ENCODE results near the gene EPHA8. TPM values are rescaled to one million over a fixed set of nuclear protein-coding genes. Genes with fewer than 3 reads are reported as not detected.

The EPHA8 gene
- total RNA-seq, 1 donor from 2014 or later, result not detected

DNA sequence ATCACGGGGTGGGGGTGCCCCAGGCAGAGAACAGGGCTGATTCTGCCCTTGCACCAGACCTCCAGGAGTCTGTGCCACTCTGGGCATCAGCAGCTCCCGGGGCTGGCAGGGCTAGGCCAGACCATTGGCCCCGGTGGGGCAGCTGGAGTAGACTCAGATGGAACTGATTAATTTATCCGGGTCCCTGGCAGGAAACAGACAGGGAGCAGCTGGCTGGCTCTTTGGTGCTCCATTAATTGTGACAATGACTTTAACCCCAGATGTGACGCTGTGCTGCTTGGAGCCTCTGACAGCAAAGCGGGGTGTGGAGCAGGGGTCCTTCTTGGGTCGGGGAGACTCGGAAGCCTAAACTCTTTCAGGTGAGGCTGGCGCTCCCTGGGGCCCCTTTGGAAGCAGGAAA, 9.5 kb downstream of the EPHA8 start:
- H3K27me3 Mint-ChIP-seq (ENCODE audit: low read depth), result peaks cover 32% of the 10 kb centered on the region
- TF ChIP-seq, protein P1, sequence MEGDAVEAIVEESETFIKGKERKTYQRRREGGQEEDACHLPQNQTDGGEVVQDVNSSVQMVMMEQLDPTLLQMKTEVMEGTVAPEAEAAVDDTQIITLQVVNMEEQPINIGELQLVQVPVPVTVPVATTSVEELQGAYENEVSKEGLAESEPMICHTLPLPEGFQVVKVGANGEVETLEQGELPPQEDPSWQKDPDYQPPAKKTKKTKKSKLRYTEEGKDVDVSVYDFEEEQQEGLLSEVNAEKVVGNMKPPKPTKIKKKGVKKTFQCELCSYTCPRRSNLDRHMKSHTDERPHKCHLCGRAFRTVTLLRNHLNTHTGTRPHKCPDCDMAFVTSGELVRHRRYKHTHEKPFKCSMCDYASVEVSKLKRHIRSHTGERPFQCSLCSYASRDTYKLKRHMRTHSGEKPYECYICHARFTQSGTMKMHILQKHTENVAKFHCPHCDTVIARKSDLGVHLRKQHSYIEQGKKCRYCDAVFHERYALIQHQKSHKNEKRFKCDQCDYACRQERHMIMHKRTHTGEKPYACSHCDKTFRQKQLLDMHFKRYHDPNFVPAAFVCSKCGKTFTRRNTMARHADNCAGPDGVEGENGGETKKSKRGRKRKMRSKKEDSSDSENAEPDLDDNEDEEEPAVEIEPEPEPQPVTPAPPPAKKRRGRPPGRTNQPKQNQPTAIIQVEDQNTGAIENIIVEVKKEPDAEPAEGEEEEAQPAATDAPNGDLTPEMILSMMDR (conservative IDR thresholded peaks at IDR 0.05), result no peak
- H3K4me3 Mint-ChIP-seq, result no peak overlapping the region
- H3K36me3 Mint-ChIP-seq (ENCODE audit: low read depth), result no peaks in the 10 kb centered on the region
- H3K4me1 Mint-ChIP-seq, result no peaks in the 10 kb centered on the region
- peaks cover 7% of the 10 kb centered on the region for H3K9me3 Mint-ChIP-seq
- H3K27ac Mint-ChIP-seq (ENCODE audit: unreplicated experiment), result no peak overlapping the region
- no peak for DNase-seq (ENCODE audit: low read depth, low spot score)

DNA sequence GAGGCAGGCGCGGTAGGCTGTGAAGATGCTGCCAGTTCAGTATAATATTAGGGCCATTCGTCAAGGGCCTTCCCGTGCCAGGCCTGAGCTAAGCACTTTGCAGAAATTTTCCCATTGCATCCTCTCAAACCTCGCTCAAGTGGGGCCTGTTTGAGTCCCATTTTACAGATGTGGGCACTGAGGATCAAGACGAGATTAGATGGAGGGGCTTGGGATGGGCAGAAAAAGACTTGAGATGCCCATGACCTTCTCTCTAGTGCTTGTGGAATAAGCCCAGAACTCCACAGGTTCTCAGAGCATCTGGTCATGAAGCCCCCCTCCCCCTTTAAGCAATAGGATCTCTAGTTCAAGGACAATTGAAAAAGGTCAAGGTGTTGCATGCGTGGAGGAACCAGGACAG, 9.9 kb downstream of the EPHA8 start:
- Mint-ChIP-seq H3K27me3 (ENCODE audit: low read depth) (peaks cover 31% of the 10 kb centered on the region), H3K4me3 (no peak overlapping the region), H3K36me3 (ENCODE audit: low read depth) (no peaks in the 10 kb centered on the region), H3K4me1 (no peaks in the 10 kb centered on the region), H3K27ac (ENCODE audit: unreplicated experiment) (no peak overlapping the region), H3K9me3 (peaks cover 11% of the 10 kb centered on the region)
- no peak for DNase-seq (ENCODE audit: low read depth, low spot score)
- TF ChIP-seq, protein P1 (conservative IDR thresholded peaks at IDR 0.05), result no peak

DNA sequence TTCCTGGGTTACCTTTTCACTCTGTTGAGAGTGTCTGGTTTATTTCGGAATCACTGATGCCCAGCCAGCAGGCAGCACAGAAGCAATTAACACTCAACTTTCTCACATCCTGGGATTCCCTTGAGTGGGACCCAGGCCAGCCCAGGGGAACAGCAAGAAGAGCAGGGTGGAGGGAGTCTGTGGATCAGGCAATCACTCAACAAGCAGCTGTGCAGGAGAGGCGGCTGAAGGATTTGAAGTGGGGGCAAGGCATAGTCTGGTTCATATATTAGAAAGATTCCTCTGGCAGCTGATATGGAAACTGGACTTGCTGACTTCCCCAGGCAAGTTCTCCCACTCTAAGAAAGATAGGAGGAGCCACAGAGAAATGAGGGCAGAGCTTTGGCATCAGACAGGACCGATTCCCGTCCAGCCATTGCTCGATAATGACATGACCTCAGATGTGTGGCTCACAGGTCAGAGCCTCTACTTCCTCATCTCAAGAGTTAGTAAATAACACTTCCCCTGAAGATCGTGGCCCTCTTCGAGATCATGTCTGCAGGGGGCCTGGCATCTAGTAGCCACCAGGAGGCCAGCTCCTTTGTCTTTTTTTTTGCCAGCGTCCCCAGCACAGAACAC, 12.4 kb downstream of the EPHA8 start:
- peaks cover 3% of the 10 kb centered on the region for H3K36me3 Mint-ChIP-seq (ENCODE audit: low read depth)
- peaks cover 19% of the 10 kb centered on the region for H3K9me3 Mint-ChIP-seq
- no peak overlapping the region for H3K4me3 Mint-ChIP-seq
- TF ChIP-seq, protein P1 (conservative IDR thresholded peaks at IDR 0.05), result no peak
- no peaks in the 10 kb centered on the region for H3K4me1 Mint-ChIP-seq
- no peak overlapping the region for H3K27ac Mint-ChIP-seq (ENCODE audit: unreplicated experiment)
- H3K27me3 Mint-ChIP-seq (ENCODE audit: low read depth), result peaks cover 19% of the 10 kb centered on the region
- DNase-seq (ENCODE audit: low read depth, low spot score), result no peak

DNA sequence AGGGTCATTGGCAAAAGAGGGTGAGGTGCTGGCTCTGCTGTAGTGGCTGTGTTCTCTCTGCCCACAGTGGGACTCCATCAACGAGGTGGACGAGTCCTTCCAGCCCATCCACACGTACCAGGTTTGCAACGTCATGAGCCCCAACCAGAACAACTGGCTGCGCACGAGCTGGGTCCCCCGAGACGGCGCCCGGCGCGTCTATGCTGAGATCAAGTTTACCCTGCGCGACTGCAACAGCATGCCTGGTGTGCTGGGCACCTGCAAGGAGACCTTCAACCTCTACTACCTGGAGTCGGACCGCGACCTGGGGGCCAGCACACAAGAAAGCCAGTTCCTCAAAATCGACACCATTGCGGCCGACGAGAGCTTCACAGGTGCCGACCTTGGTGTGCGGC, 12.9 kb downstream of the EPHA8 start:
- Mint-ChIP-seq H3K9me3 (peaks cover 19% of the 10 kb centered on the region), H3K36me3 (ENCODE audit: low read depth) (peaks cover 3% of the 10 kb centered on the region), H3K27me3 (ENCODE audit: low read depth) (peaks cover 19% of the 10 kb centered on the region), H3K4me1 (no peaks in the 10 kb centered on the region), H3K4me3 (no peak overlapping the region), H3K27ac (ENCODE audit: unreplicated experiment) (no peak overlapping the region)
- DNase-seq (ENCODE audit: low read depth, low spot score), result no peak
- TF ChIP-seq, protein P1 (conservative IDR thresholded peaks at IDR 0.05), result no peak

DNA sequence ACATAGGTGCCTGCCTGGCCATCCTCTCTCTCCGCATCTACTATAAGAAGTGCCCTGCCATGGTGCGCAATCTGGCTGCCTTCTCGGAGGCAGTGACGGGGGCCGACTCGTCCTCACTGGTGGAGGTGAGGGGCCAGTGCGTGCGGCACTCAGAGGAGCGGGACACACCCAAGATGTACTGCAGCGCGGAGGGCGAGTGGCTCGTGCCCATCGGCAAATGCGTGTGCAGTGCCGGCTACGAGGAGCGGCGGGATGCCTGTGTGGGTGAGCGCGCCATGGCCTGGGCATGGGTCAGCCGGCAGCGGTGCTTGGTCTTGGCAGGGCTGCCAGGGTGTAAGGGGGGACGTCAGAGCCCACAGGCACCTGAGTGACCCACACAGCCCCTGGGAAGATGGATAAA, 13.3 kb downstream of the EPHA8 start:
- H3K4me1 Mint-ChIP-seq, result no peaks in the 10 kb centered on the region
- H3K36me3 Mint-ChIP-seq (ENCODE audit: low read depth), result peaks cover 3% of the 10 kb centered on the region
- no peak for DNase-seq (ENCODE audit: low read depth, low spot score)
- TF ChIP-seq, protein P1 (conservative IDR thresholded peaks at IDR 0.05), result no peak
- no peak overlapping the region for H3K4me3 Mint-ChIP-seq
- H3K27ac Mint-ChIP-seq (ENCODE audit: unreplicated experiment), result no peak overlapping the region
- peaks cover 19% of the 10 kb centered on the region for H3K9me3 Mint-ChIP-seq
- peaks cover 19% of the 10 kb centered on the region for H3K27me3 Mint-ChIP-seq (ENCODE audit: low read depth)

All from neural crest cell (in vitro differentiated cells).